Tibial artery (tissue), 4 donors: ENCODE data around the gene SLC35D1.
"Not testable (repeated sequence)": the region's sequence is repeated elsewhere in the genome, so short reads cannot be mapped to it uniquely, and the experiment has no call there.

Experiments used
- DNase-seq, 2 donors: peaks; one replicate each; pipeline ENCODE4 v3.0.0-alpha.2; 2019
- H3K27ac ChIP-seq, 2 donors: fragments of 200-600 bp; sonication (generic) in 1 of 2; 1 replicate in 1 of 2; 2 replicates in 1 of 2; pipeline ENCODE4 v1.5.1; 2018 to 2019; ENCODE audit warnings: mild to moderate bottlenecking in 1 of 2
- H3K27me3 ChIP-seq, 2 donors: fragments of 200-600 bp; sonication (generic) in 1 of 2; one replicate each; pipeline versions ENCODE4 v1.5.1 to v1.6.0; 2016 to 2019
- H3K36me3 ChIP-seq, 3 donors: fragments of 200-600 bp; sonication (generic) in 2 of 3; one replicate each; pipeline ENCODE4 v1.5.1; 2016 to 2019; ENCODE audit warnings: mild to moderate bottlenecking in 2 of 3
- H3K4me1 ChIP-seq, 4 donors: fragments of 200-600 bp; sonication (generic) in 2 of 4; 1 replicate in 3 of 4; 2 replicates in 1 of 4; pipeline ENCODE4 v1.5.1; 2016 to 2019
- H3K4me3 ChIP-seq, 2 donors: fragments of 200-600 bp; sonication (generic) in 1 of 2; 1 replicate in 1 of 2; 2 replicates in 1 of 2; pipeline ENCODE4 v1.5.1; 2018 to 2019; ENCODE audit warnings: mild to moderate bottlenecking in 2 of 2
- H3K9me3 ChIP-seq, 3 donors: fragments of 200-600 bp; sonication (generic) in 1 of 3; one replicate each; pipeline ENCODE4 v1.5.1; 2016 to 2019
- intact Hi-C: fragments of 100-400 bp; cut with DNase I; formaldehyde crosslinking; loops from one replicate; pipeline ENCODE4 v1.15.0; 2023; ENCODE audit warnings: low total_unique reads
- TF ChIP-seq, protein P1 (sequence below), 2 experiments: fragments of 200-600 bp in 1 of 2; fragments of 450-650 bp in 1 of 2; IDR thresholded peaks; one replicate each; pipeline ENCODE4 v1.5.1; 2017 to 2019; ENCODE audit warnings: antibody characterized with exemption in 2 of 2, mild to moderate bottlenecking in 1 of 2, moderate library complexity in 1 of 2

Gene SLC35D1

DNA sequence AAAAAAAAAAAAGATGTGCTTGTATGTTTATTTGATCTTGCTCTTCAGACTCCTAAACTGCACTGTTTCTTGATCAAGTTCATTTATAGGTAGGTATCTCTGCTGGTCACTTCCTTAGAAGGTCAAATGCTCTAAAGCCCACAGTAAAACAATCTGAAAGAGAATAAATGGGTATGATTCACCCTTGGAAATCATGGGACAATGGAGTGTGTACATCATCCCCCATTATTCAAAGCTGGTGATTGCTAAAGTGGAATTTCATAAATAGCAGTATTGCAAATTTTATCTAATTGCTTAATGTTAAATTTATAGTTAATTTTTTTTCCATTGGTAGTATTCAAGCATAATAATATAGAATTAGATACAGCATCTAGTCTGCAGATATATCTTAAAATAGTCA is 75.7 kb downstream of the SLC35D1 start:
- Histone ChIP-seq H3K27me3 (no peaks in the 10 kb centered on the region), H3K27ac (no peak overlapping the region), H3K4me3 (no peak overlapping the region), H3K4me1 (peaks cover 0 to 10% (median 2%) of the 10 kb centered on the region in 4 donors), H3K9me3 (no peaks in the 10 kb centered on the region), H3K36me3 (peaks cover 46 to 70% (median 52%) of the 10 kb centered on the region in 3 donors)
- DNase-seq, result no peak
- intact Hi-C loops, result no loop called here
- TF ChIP-seq, protein P1, sequence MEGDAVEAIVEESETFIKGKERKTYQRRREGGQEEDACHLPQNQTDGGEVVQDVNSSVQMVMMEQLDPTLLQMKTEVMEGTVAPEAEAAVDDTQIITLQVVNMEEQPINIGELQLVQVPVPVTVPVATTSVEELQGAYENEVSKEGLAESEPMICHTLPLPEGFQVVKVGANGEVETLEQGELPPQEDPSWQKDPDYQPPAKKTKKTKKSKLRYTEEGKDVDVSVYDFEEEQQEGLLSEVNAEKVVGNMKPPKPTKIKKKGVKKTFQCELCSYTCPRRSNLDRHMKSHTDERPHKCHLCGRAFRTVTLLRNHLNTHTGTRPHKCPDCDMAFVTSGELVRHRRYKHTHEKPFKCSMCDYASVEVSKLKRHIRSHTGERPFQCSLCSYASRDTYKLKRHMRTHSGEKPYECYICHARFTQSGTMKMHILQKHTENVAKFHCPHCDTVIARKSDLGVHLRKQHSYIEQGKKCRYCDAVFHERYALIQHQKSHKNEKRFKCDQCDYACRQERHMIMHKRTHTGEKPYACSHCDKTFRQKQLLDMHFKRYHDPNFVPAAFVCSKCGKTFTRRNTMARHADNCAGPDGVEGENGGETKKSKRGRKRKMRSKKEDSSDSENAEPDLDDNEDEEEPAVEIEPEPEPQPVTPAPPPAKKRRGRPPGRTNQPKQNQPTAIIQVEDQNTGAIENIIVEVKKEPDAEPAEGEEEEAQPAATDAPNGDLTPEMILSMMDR (IDR thresholded peaks at IDR 0.05), result no peak

DNA sequence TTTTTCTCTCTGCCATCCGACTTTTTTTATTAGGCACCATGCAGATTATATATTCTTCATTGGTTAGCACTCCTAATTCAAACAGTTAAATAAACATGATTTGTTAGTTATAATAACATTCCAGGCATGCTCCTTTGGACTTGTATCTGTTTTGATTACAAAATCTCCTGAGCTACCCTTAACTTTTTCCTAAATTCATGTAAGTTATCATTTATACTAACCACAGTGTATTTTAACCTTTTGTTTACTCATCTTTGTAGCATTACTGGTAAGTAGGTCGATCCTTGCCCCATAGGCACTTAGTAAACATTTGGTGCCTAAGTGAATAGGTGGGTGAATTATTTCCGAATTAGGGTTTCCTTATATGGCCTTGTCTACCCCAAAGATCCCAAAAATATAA is 85.4 kb downstream of the SLC35D1 start:
- no peak for DNase-seq
- TF ChIP-seq, protein P1 (IDR thresholded peaks at IDR 0.05), result no peak
- Histone ChIP-seq H3K4me3 (no peak overlapping the region), H3K9me3 (peaks cover 0 to 3% (median 0%) of the 10 kb centered on the region in 3 donors), H3K4me1 (no peaks in the 10 kb centered on the region), H3K36me3 (peaks cover 58 to 72% (median 62%) of the 10 kb centered on the region in 3 donors), H3K27me3 (no peaks in the 10 kb centered on the region), H3K27ac (no peak overlapping the region)
- intact Hi-C loops, result no loop called here

DNA sequence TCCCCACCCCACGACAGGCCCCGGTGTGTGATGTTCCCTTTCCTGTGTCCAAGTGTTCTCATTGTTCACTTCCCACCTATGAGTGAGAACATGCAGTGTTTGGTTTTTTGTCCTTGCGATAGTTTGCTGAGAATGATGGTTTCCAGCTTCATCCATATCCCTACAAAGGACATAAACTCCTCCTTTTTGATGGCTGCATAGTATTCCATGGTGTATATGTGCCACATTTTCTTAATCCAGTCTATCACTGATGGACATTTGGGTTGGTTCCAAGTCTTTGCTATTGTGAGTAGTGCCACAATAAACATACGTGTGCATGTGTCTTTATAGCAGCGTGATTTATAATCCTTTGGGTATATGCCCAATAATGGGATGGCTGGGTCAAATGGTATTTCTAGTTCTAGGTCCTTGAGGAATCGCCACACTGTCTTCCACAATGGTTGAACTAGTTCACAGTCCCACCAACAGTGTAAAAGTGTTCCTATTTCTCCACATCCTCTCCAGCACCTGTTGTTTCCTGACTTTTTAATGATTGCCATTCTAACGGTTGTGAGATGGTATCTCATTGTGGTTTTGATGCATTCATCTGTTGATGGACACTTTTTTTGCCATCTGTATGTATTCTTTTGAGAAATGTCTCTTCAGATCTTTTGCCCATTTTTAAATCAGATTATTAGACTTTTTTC is 87.6 kb downstream of the SLC35D1 start:
- DNase-seq, H3K27ac ChIP-seq, H3K9me3 ChIP-seq, H3K27me3 ChIP-seq, H3K4me3 ChIP-seq, intact Hi-C loops, H3K4me1 ChIP-seq: not testable (repeated sequence)
- H3K36me3 ChIP-seq, result peaks cover 62 to 78% (median 63%) of the 10 kb centered on the region in 3 donors

DNA sequence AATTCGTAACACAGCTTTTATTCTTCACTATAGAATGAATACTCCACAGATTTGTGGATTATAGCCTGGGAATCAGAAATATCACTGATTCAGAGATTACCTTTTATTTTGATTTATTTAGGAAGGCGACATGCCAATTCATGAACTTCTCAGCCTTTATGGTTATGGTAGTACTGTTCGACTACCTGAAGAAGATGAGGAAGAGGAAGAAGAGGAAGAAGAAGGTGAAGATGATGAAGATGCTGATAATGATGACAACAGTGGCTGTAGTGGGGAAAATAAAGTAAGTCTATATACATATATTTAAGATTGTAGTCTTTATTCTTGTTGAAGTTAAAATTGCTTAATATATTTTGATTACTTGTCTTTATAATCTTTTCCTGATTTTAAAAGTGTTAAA is 96.0 kb downstream of the SLC35D1 start:
- Histone ChIP-seq H3K4me3 (no peak overlapping the region), H3K36me3 (peaks cover 38 to 51% (median 38%) of the 10 kb centered on the region in 3 donors), H3K4me1 (peaks cover 0 to 7% (median 0%) of the 10 kb centered on the region in 4 donors), H3K9me3 (no peaks in the 10 kb centered on the region), H3K27ac (no peak overlapping the region), H3K27me3 (no peaks in the 10 kb centered on the region)
- TF ChIP-seq, protein P1 (IDR thresholded peaks at IDR 0.05), result no peak
- intact Hi-C loops, result no loop called here
- no peak for DNase-seq

DNA sequence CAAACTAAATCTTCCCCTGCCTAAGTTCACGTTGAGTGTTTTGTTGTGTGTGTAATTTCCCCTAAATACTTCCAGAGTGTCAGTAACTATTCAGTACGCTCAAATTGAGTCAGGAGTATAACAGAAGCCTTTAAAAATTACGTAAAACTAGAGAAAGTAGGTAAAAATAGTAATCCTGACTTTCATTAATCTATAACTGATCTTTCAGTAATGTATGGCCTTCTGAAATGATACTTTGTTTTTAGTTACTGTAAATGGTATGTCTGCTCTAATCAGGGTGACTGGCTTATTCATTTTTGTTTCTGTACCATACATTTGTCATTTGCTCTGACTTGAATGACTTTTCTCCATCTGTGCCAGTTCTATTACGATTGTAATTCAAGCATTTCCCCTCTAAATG is 99.7 kb downstream of the SLC35D1 start:
- Histone ChIP-seq H3K27me3 (no peaks in the 10 kb centered on the region), H3K9me3 (no peaks in the 10 kb centered on the region), H3K4me3 (no peak overlapping the region), H3K4me1 (peaks cover 0 to 7% (median 0%) of the 10 kb centered on the region in 4 donors), H3K36me3 (peaks cover 10 to 37% (median 33%) of the 10 kb centered on the region in 3 donors), H3K27ac (no peak overlapping the region)
- TF ChIP-seq, protein P1 (IDR thresholded peaks at IDR 0.05), result no peak
- no peak for DNase-seq
- intact Hi-C loops, result no loop called here

DNA sequence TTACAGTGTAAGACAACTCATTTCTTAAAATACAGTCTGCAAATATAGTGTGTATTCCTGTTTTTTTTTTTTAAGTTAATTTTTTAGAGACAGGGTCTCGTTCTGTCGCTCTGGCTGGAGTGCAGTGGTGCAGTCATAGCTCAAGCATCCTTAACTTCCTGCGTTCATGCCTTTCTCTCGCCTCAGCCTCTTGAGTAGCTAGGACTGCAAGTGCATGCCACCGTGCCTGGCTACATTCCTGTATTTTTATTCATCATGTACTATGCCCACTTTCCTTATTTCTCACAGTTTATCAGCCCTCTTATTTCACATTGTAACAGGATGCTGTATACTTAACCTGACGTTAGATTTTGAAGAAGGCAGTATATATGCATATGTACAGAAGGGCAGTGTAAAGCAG is 102.4 kb downstream of the SLC35D1 start:
- H3K4me3 ChIP-seq, result no peak overlapping the region
- no peak overlapping the region for H3K27ac ChIP-seq
- TF ChIP-seq, protein P1 (IDR thresholded peaks at IDR 0.05), result no peak
- peaks cover 21 to 46% (median 33%) of the 10 kb centered on the region in 3 donors for H3K36me3 ChIP-seq
- no peaks in the 10 kb centered on the region for H3K9me3 ChIP-seq
- peaks cover 0 to 19% (median 2%) of the 10 kb centered on the region in 4 donors for H3K4me1 ChIP-seq
- intact Hi-C loops, result no loop called here
- no peak for DNase-seq
- no peaks in the 10 kb centered on the region for H3K27me3 ChIP-seq
